NCI-H2196 (cell line): ENCODE data around the gene KRTAP22-2.

Experiments used
- DNase-seq: peaks from one replicate; lab custom pipeline; 2025; ENCODE audit not compliant: unreplicated experiment; lab: John Stamatoyannopoulos, UW

Gene KRTAP22-2

GRCh38 chr21:30590297-30590696 lies at the start of gene KRTAP22-2:
TSS of gene KRTAP22-2 (minus strand) at chr21:30590397.
- no peak for DNase-seq

GRCh38 chr21:30638686-30639085 lies 48.5 kb upstream of the KRTAP22-2 start:
- DNase-seq = no peak

GRCh38 chr21:30634906-30635305 lies 44.7 kb upstream of the KRTAP22-2 start, which contains the start of gene KRTAP20-2:
TSS of gene KRTAP20-2 (plus strand) at chr21:30635206. CDS start at chr21:30635264, 58 bp downstream.
- no peak for DNase-seq

GRCh38 chr21:30629200-30629599 lies 39.0 kb upstream of the KRTAP22-2 start:
- no peak for DNase-seq

- no peak for DNase-seq
These were observed 37.9 kb upstream of the KRTAP22-2 start for GRCh38 chr21:30628109-30628508.

GRCh38 chr21:30625449-30626165 lies 35.4 kb upstream of the KRTAP22-2 start:
- DNase-seq = no peak

GRCh38 chr21:30623362-30623761 lies 33.2 kb upstream of the KRTAP22-2 start:
- DNase-seq = no peak

- no peak for DNase-seq
These were observed 30.3 kb upstream of the KRTAP22-2 start, which contains the start of gene KRTAP20-4 for GRCh38 chr21:30620522-30620921. TSS of gene KRTAP20-4 (plus strand) at chr21:30620627.

GRCh38 chr21:30620080-30620479 lies 29.9 kb upstream of the KRTAP22-2 start:
- no peak for DNase-seq

- no peak for DNase-seq
These were observed 25.9 kb upstream of the KRTAP22-2 start, which contains the start of gene KRTAP20-1 for GRCh38 chr21:30616125-30616524. TSS of gene KRTAP20-1 (plus strand) at chr21:30616425. CDS start at chr21:30616455, 30 bp downstream.

GRCh38 chr21:30615199-30615598 lies 25.0 kb upstream of the KRTAP22-2 start:
- no peak for DNase-seq

GRCh38 chr21:30613836-30614235 lies 23.6 kb upstream of the KRTAP22-2 start, which contains the start of gene KRTAP6-1:
TSS of gene KRTAP6-1 (minus strand) at chr21:30613930. CDS start at chr21:30613904, 26 bp downstream.
- DNase-seq = no peak

GRCh38 chr21:30612132-30612531 lies 21.9 kb upstream of the KRTAP22-2 start:
- DNase-seq = no peak

- DNase-seq = no peak
These were observed 15.8 kb upstream of the KRTAP22-2 start for GRCh38 chr21:30605968-30606367.

GRCh38 chr21:30600787-30601186 lies 10.6 kb upstream of the KRTAP22-2 start, which contains the start of gene KRTAP22-1:
TSS of gene KRTAP22-1 (plus strand) at chr21:30601087.
- no peak for DNase-seq

GRCh38 chr21:30598802-30599201 lies 8.6 kb upstream of the KRTAP22-2 start, which contains the start of gene KRTAP6-2:
TSS of gene KRTAP6-2 (minus strand) at chr21:30598902. CDS start at chr21:30598874, 28 bp downstream.
- DNase-seq = no peak

GRCh38 chr21:30592140-30592539 lies 1.9 kb upstream of the KRTAP22-2 start, which contains the start of gene KRTAP6-3:
TSS of gene KRTAP6-3 (plus strand) at chr21:30592440. CDS start at chr21:30592446, 6 bp downstream.
- no peak for DNase-seq

GRCh38 chr21:30582870-30583269 lies 7.3 kb downstream of the KRTAP22-2 start:
- DNase-seq = no peak

GRCh38 chr21:30580132-30580531 lies 10.1 kb downstream of the KRTAP22-2 start:
- DNase-seq = no peak

- no peak for DNase-seq
These were observed 10.9 kb downstream of the KRTAP22-2 start for GRCh38 chr21:30579346-30579745.

- DNase-seq = no peak
These were observed 12.4 kb downstream of the KRTAP22-2 start for GRCh38 chr21:30577766-30578165.

GRCh38 chr21:30567617-30568016 lies 22.6 kb downstream of the KRTAP22-2 start:
- DNase-seq = no peak
